CD4-positive, alpha-beta T cell treated with Interferon alpha-2 for 1 hour (primary cell): ENCODE data around the gene POLL.
"Not testable (repeated sequence)": the region's sequence is repeated elsewhere in the genome, so short reads cannot be mapped to it uniquely, and the experiment has no call there.

ENCODE experiments used
- DNase-seq, 2 donors: peaks; one replicate each; pipeline ENCODE4 v3.0.0-alpha.2; 2020 to 2022

Gene POLL

GRCh38 chr10:101611096-101611905 lies 23.2 kb upstream of the POLL start:
- no peak for DNase-seq

- DNase-seq = no peak
These were observed 21.4 kb upstream of the POLL start for GRCh38 chr10:101609481-101609880.

DNA sequence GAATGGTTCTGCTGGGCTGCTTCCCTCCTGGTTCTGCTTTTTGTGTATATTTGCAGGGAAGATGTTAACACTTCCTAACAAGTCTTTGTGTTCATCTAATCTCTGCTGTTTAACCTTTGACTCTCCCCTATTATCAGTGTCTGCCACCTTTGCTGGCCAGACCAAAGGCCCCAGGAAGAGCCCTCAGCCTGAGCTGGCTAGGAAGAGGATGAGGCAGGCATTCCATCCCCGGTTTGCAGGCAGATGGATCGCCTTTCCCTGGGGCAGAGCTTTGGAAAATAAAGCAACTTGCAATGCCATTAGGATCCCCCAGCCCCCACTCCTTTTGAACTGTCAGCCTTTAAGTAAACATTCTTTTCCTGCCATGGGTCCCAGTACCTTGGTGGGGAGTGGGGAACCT lies 19.1 kb upstream of the POLL start:
- DNase-seq = no peak

DNA sequence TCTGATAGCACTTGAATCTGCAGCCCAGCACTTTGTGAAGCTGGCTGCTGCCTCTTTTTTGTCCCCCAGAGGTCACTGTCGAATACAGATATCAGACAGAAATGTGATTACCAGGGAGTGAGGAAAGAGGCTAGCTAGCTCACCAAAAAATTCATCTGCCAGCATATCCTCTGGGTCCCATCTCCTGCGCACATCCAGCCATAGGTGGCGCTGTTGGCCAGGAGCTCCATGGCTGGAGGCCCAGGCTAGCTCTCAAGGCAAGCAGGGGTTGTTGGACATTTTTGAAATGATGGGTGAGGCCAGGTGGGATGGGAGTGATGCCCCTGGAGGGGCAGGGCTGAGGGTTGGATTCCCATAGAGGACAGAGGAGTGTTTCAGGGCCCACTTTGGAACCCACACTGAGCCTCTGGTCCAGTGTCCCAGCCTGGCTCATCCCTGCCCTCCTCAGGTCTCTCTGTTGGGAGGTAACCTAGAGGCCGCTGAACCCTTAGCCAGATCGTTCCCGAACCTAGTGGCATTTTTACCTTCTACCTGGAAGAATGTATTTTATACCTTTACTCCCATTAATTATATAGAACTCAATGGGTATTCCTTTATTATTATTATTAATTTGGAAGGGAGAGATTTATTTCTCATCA lies 14.8 kb upstream of the POLL start:
- DNase-seq = peak; percentile 54 to 56

DNA sequence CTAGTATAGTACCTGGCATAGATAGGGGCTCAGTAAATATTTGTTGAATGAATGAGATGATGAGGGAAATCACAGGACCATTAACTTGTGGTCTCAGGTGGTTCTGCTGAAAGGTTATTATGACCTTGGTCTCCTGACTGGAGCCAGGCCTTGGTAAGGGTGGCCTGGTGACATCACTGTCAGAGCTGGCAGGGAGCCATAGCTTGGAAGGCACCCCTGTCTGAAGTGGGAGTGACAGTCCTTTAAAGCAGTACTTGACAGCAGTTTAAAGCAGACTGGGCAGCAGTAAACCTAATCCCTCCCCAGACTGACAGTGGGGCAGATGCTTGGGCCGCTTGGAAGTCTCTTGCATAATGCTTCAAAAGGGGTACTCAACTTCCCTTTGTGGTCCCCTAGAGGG lies 13.5 kb upstream of the POLL start:
- no peak for DNase-seq

GRCh38 chr10:101597091-101597900 lies 9.2 kb upstream of the POLL start:
- DNase-seq = no peak

GRCh38 chr10:101595591-101596433 lies 7.8 kb upstream of the POLL start:
- DNase-seq = no peak

DNA sequence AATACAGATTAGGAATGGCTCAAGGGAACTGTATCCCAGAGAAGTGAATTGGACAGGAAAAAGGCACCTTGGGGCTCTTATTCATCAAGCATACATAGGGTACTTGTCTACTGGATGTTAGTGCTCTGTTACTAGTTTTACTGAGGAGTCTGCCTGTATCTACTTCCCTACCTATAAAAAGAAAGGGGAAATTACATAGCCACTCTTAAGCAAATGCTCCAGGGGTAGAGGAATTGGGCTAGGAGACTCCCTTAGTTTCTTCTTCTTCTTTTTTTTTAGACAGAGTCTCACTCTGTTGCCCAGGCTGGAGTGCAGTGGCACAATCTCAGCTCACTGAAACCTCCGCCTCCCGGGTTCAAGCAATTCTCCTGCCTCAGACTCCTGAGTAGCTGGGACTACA lies 5.3 kb upstream of the POLL start:
- DNase-seq = not testable (repeated sequence)

DNA sequence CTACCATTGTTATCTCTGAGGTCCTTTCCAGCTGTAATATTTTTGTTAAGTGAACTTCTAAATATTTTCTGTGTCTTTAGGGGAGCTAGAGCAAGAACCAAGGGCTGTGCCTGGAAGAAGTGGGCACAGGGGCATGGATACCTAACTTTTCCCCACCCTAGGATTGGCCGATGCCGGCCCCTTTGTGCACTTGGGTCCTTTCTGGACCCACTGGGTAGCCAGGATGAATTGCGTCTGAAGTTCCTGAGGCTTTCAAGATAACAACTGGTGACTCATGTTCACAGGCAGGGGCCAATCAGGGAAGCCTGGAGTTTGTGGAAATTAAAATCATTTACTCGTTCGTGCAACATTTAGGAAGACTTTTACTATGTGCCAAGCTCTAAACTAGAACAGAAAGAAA lies 822 bp upstream of the POLL start:
- DNase-seq = no peak

DNA sequence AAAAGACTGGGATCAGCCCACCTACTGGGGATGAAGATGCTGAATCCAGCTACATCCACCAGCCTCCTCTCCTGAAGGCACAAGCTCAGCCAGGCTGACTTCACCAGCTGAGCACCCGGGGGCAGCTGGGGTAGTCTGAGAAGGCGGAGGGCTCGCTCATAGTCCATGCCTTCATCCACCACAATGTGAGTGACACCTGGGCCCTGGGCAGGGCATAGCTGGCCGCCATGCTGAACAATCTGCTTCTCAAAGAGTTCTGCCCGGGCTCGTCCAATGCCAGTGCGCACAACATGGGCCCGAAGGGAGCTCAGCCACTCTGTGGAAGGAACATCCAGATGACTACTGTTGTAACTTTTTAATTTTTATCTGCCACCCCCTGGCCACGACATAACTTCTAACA lies 2.2 kb downstream of the POLL start:
- DNase-seq = no peak

GRCh38 chr10:101580486-101581399 lies 7.3 kb downstream of the POLL start:
- no peak for DNase-seq

DNA sequence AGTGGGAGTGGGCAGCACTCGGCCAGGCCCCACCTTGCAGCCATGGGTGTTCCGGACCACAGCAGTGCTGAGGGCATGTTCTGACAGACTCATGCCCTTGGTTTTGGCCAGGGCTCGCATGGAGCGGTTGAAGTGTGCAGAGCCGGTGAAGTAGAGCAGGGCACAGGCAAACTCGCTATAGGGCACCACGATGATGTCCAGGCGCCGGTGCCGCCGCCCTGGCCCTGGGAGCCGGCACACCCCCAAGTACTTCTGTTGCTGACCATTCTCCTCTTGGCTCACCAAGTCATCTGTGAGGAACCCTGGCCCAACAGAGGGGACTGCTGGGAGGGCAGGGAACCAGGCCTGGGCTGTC lies 8.6 kb downstream of the POLL start:
- DNase-seq = no peak

DNA sequence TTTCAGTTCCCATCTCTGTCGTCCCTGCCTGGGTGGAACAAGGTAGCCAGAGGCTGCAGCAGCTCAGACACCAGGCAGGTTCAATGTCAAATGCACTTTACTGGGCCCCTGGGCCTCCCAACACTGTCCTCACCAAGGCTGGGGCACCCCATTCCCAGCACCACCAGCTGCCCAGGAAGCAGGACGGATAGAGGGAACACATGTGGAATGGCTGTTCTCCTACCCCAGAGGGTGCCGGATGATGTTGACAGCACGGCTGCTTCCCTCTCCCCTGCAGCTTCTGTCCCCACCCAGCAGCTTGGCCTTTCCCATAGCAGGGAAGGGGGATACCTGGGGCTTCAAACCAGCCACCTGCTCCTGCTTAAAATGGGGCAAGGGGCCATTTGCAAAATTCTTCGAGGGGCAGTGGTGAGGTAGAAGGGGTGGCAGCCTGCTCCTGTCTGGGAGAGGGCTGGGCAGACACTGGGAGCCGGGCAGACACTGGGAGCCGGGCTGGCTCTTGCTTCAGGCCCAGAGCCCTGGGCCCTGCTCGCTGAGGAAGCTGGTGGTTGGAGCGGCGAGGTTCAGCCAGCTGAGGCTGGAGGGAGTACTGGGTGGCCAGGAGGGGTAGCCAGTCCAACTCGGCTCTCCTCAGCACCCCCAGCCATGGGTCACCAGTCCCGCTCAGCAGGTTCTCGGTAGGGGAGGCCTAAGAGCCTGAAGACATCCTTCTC lies 9.1 kb downstream of the POLL start:
- DNase-seq = no peak

- no peak for DNase-seq
These were observed 9.9 kb downstream of the POLL start for GRCh38 chr10:101578192-101578591.

DNA sequence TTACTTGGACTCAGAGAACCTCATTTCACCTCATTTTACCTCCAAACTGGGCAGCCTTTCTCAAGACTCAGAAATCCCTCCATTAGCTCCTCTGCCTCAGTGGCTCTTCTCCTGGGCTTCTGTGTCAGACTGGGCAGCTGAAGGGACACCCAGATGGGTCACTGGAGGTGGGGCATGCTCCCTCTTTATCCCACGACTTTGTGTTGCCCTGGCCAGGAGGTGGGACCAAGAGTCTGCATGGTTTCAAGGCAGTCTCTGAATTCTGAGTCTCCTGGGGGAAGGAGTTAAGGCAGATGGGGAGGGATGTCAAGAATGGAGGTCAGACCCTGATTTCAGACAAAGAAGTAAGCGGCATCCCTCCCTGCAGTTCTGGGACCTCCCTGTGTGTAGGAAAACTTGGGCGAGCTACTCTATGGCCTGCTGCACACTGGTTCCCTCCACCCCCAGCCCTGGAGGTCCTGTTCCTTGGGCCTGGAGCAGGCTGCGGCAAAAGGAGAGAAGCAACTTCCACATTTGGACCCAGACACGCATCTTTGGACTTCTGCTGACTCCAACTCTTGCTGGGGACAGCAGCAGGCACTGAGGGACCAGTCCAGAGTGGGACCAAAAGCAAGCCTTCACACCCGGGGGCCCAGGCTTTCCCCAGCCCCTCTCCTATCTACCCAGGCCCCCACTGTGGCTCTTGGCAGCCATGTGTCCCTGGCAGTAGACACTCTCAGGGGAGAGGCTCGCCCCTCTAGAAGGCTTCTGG lies 10.8 kb downstream of the POLL start:
- DNase-seq = no peak

GRCh38 chr10:101576211-101576863 lies 11.7 kb downstream of the POLL start:
- DNase-seq = no peak

DNA sequence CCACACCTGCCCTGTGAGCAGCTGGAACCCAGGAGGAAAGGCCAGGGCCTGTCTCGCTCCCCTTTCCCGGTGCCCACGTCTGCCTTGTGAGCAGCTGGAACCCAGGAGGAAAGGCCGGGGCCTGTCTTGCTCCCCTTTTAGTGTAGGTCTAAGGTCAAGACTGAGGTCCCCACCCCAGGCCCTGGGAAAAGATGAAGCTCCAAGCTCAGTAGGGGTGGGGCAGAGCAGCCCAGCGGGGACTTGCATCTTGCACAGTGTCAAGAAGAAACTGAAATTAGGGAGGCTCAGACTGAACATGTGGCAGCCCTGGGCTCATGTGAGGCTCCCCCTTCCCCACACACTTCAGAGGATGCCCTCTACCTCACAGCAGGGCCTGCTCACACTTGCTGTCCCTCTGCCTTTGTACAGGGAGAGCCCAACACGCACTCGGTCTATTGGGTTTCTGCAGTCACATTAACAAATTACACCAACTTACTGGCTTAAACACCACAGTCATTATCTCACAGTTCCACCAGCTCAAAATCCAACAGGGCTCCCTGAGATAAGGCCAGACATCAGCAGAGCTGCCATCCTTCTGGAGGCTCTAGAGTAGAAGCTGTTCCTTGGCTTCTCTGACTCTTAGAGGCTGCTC lies 12.4 kb downstream of the POLL start:
- DNase-seq = no peak

- no peak for DNase-seq
These were observed 13.0 kb downstream of the POLL start for GRCh38 chr10:101575091-101575490.
